SIG-M5 (cell line): Measurements from ENCODE around the gene IFNAR2.
"Not testable (repeated sequence)": the region's sequence is repeated elsewhere in the genome, so short reads cannot be mapped to it uniquely, and the experiment has no call there.

ENCODE experiments used
- DNase-seq: peaks from one replicate; lab custom pipeline; 2025; lab: John Stamatoyannopoulos, UW

The IFNAR2 gene

GRCh38 chr21:33214056-33214455 lies 15.7 kb upstream of the IFNAR2 start:
- DNase-seq = no peak

- no peak for DNase-seq
Observed at GRCh38 chr21:33217138-33217520, 12.6 kb upstream of the IFNAR2 start.

GRCh38 chr21:33219300-33219699 lies 10.4 kb upstream of the IFNAR2 start:
- no peak for DNase-seq

- no peak for DNase-seq
Observed at GRCh38 chr21:33219954-33220353, 9.8 kb upstream of the IFNAR2 start.

GRCh38 chr21:33225376-33225775 lies 4.4 kb upstream of the IFNAR2 start:
- not testable (repeated sequence) for DNase-seq

GRCh38 chr21:33228455-33228854 lies 1.3 kb upstream of the IFNAR2 start:
- no peak for DNase-seq

- DNase-seq = no peak
Observed at GRCh38 chr21:33229099-33229783, 497 bp upstream of the IFNAR2 start.

- DNase-seq = no peak
Observed at GRCh38 chr21:33230545-33231324, 997 bp downstream of the IFNAR2 start.

GRCh38 chr21:33231526-33231925 lies 1.8 kb downstream of the IFNAR2 start:
- DNase-seq = no peak

GRCh38 chr21:33232291-33233034 lies 2.7 kb downstream of the IFNAR2 start:
- DNase-seq = no peak

- DNase-seq = no peak
Observed at GRCh38 chr21:33234635-33235520, 5.1 kb downstream of the IFNAR2 start.

GRCh38 chr21:33236013-33236686 lies 6.4 kb downstream of the IFNAR2 start:
- no peak for DNase-seq

- DNase-seq = no peak
Observed at GRCh38 chr21:33236766-33237165, 7.0 kb downstream of the IFNAR2 start.

GRCh38 chr21:33237486-33237885 lies 7.7 kb downstream of the IFNAR2 start:
- DNase-seq = no peak

GRCh38 chr21:33238146-33238545 lies 8.4 kb downstream of the IFNAR2 start:
- no peak for DNase-seq

- DNase-seq = no peak
Observed at GRCh38 chr21:33238565-33239255, 9.0 kb downstream of the IFNAR2 start.

GRCh38 chr21:33239559-33240127 lies 9.9 kb downstream of the IFNAR2 start:
- not testable (repeated sequence) for DNase-seq

- no peak for DNase-seq
Observed at GRCh38 chr21:33240404-33240803, 10.7 kb downstream of the IFNAR2 start.

GRCh38 chr21:33241846-33242245 lies 12.1 kb downstream of the IFNAR2 start:
- no peak for DNase-seq

GRCh38 chr21:33242846-33243245 lies 13.1 kb downstream of the IFNAR2 start:
- not testable (repeated sequence) for DNase-seq
